HG03520 (cell line): Measurements from ENCODE around the gene COL4A6.

Experiments used
- ATAC-seq: cut with Tn5 transposase; IDR thresholded peaks from one replicate; pipeline ENCODE4 v1.9.1; 2021; ENCODE audit warnings: mild to moderate bottlenecking, moderate library complexity; ENCODE audit not compliant: unreplicated experiment

The COL4A6 gene

DNA sequence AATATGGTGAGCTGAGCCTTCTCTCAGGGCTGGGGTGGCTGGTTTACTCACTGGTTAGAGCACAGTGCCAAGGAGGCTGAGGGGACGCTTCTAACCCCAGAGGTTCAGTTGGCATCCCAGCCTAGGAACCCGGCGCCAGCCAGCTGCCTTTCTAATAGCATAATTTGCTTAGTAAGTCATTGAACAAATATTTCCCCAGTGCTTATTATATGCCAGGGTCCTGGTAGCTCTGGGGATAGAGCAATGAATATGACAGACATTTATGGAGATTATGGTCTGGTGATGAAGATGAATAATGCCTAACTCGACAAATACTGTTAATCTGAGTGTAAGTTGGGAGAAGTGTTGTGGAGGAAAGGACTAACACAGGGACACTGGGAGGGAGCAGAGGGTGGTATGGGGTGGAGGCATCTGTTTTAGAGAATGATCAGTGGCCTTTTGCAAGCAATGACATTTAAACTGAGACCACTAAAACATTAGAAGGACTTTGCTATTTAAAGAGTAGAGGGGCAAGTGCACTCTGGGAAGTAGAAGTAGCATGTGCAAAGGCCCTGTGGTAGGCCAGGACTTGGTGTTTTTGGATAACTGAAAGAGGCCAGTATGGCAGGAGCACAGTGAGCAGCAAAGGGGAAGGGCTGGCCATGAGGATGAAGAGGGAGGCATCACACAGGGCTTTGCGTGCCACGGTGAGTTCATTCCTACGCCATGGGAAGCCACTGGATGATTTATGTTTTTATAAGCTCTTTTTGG lies 274.7 kb downstream of the COL4A6 start:
- no peak for ATAC-seq

DNA sequence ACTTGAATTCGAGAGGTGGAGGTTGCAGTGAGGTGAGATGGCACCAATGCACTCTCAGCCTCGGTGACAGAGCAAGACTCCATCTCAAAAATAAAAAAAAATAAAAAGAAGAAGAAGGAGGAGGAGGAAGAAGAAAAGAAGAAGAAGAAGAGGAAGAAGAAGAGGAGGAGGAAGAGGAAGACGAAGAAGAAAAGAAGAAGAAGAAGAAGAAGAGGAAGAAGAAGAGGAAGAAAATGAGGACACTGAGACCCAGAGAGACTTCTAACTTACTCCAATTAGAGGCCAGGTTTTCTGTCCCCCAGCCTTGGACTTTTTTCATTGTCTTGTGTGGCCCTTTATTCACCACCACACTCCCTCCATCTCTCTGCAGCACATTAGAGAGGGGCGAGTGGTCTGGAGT lies 276.0 kb downstream of the COL4A6 start:
- ATAC-seq, result no peak

DNA sequence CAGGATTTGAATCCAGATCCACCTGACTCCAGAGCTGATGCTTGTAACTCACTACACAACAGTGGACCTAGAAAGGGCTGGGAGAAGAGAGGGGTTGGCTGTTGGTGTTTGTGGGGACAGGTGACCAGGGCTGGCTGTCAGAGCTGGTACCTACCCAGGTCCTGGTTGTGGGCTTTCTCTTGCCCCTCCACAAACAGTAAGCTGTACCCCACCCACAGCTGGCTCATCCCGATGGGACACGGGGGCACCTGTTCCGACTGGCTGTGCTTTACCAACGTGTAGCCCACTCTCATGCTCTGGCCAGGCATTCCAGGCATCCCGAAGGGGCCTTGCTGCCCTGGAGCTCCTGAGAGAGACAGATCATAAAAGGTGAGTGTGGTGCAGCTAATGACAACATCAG lies 277.9 kb downstream of the COL4A6 start:
- ATAC-seq, result no peak

DNA sequence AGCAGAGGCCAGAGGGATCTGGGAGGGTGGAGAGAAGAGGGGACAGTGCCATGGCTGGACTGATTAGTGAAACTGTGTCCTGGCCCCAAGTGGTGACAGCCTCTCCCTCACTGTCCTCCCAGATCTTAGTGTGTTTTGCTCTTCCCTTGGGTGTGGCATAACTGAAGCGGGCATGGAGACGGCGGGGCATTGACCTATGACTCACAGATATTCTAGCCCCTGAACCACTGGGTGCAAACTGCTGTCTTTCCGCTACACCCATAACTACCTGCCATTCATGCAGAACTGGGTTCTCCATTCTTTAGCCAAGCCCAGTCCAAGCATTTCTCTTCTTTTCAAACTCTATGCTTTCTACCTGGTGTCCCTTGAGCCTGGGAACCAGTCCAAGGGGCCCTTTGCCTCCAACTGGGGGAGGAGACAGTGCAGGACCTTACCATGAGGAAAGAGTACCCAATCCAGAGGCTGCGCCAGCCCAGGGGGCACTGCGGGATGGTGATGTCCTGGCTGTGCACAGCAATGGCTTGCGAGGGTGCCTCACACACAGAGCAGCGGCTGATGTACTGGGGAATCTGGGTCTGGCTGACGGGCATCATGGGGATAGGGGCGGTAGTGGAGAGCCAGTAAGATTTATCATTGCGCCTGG lies 279.1 kb downstream of the COL4A6 start:
- ATAC-seq, result no peak

DNA sequence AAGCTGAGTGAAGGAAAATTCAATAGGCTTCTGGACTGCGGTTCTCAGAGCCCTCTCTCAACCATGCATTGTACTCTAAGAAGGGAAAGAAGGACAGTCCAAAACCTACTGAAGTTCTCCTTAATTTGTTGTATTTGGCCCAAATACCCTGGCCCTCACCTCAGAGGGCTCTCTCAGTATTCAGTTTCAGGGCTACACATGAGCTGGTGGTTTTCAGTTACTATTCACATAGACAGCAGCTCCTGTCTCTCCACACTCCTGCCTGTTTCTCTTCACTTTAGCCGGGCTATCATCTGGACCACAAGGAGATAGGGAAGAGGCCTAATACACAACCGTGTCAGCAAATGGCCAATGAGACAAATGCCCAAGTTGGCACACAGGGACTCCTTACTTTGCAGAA lies 280.6 kb downstream of the COL4A6 start:
- no peak for ATAC-seq

DNA sequence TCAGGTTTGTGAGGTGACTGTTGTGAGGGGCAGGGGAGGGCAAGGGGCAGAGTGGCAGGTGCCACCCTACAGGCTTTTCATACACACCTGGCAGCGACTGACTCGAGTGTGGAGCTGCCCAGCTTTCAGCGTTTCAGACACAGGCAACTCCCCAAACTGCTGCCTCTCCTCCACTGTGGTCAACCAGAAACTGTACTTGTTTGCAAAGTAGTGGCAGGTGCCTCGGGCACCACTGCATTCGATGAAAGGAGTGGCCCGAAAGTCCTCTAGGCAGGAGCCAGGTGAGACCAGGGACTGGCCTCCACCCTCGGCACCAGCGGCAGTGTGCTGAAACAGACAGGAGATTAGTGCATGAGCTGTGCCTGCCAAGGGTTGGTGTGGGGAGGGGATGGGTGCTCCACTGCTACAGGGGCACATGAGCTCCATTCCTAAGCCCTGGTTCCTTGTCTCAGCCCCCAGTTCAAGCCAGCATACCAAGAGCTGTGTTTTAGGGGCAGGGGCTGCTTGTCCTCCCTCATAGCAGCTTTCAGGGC lies 281.2 kb downstream of the COL4A6 start:
- ATAC-seq, result no peak

DNA sequence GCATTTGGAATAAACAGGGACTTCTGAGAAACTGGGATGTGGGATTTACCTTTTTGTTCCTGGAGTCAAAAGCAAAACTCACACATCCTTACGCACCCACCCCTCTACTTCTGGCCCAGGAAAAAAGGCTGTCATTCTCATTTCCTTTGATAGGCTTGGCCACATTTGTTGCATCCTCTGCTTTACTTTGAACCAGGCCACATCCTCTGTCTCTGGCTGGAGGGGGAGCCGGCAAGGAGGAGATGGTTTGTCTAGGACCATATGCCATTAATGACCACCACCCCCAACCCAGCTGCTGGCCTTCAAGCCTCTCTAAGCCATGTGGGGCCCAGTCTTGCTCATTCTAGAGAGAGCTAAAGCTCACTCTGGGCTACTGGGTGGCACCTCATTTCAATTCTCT lies 282.1 kb downstream of the COL4A6 start:
- ATAC-seq, result no peak

DNA sequence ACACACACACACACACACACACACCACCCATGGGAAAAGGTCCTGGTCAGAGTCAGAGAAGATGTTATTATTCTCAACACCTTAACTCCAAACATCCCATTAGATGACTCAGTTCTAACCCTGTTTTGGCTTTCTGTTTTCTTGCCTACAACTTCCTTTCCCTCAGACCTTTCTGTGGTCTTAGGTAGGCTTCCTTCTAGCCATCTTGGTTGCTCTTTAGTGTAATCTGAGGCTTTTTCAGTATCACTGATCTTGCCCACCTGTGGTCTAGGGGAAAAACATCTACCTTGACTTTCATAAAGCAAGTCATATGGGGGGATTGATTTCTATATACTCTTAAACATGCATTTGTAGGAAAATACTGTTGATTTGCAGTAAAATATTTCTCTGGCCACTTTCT lies 289.7 kb downstream of the COL4A6 start:
- peak; percentile 85 for ATAC-seq

DNA sequence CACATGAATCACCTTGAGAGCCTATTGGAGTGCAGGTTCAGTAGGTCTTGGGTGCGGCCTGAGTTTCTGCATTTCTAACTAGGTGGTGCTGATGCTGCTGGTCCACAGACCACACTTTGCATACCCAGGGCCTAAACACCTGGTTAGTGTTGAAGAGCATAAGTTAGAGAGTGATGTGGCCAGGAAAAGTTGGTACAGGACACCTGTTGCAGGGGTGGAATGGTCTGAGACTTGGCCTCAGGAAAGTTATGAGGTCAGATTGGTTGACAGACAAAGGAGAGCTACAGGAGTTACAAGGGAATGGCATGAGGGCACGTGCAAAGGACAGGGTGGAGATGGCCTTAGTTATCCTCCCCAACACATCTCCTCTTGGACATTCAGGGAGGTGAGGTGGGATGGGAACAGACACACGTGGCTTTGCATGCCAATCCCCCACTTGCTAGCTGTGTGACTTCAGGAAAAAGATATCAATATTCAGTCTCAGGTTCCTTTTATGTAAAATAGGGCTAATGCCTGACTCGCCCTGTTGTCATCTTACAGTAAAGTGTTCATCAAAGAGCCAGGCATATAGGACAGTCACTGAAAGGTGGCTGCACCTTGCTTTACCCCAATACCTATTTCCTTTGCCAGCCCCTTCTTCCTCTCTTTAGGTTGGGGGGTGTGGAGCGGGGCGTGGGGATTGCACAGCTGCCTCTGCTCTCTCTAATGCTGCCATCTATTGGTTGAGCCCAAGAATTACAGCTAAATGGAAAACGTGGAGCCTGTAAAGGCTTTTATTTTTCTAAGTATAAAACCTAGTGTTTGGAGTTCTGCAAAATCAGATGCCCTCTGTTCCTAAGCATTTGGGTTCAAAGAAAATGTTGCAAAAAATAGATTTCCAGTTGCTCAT lies 299.2 kb downstream of the COL4A6 start:
- no peak for ATAC-seq

DNA sequence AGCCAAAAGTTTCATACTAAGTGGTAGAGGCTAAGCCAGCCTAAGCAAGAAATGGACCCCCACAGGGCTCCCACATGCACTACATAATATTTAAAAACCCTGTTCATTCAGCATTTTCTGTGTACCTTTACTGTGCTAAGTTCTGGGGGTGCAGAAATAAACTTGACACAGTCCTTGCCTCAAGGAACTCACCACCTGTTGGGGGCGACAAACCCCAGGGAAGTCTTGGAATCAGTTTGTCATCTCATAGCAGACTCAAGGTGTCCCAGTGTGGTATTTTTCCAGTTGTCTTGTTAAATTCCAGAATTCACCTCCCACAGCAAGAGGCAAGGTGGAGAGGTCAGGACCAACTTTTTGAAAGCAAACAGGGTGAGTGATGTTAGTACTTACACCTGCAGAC lies 303.5 kb downstream of the COL4A6 start:
- ATAC-seq, result no peak

DNA sequence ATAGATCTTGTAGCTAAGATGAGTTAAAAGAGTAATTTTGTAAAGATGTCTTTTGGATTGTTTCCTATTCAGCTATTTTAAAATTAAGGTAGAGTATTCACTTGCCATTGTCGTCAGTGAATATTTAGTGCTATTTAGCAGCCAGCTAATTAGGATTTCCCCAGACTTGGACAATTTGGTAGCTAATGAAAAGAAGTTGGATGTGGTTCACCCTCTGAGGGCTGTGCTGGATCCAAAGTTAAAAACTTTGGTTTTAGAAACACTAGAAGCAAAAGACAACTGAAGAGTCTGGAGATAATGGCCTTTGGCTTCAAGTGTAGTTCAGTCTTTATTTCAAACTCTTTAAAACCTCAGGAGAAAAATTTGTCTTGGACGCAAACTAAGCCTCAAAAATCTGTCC lies 305.3 kb downstream of the COL4A6 start:
- ATAC-seq, result no peak

DNA sequence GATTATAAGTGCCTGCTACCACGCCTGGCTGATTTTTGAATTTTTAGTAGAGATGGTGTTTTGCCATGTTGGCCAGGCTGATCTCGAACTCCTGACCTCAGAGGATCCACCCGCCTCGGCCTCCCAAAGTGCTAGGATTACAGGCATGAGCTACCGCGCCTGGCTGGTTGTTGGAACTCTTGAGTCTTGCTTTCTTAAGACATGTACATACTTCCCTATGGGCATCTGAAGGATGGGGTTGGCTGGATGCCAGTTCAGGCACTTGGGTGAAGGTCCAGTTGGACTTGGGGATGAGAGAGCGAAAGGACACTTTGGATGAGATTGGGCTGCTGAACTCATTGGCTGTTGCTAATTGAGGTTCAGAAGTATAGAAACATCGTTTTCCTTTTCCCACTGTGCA lies 306.2 kb downstream of the COL4A6 start:
- ATAC-seq, result no peak

DNA sequence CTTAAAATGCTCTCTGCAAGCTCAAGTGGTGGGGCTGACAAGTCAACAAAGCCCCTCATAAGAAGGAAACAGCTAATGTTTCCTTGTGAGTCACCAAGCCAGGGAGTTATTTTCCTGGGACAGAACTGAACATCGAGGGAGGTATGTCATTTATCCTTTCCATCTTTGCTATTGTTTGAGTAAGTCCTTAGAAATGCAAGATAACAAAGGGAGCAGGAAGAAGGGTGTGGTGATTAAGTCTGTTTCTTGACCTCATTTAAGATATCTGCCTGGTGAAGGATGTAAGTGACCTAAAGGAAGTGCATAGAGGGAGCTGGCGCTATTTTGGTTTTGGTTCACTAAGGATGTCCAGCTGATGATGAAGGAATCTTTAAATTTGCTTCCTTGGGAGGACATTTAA lies 306.8 kb downstream of the COL4A6 start:
- no peak for ATAC-seq

DNA sequence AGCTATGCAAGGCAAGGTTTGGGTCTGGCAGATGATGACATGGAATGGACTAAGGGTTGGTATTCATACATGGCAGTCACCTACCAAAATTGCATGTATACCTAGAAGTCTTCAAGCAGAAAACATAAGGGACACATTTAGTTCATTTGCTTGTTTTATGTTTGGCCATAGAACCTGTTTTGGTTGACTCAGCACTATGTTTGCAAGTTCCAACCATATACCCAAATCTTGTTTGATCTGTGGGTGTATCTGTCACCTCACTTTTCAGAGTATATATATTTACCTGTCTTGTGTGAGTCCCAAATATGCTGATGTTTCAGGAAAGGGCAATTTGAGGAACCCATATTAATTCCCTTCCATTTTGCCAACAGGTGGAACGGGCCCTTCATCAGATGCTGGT lies 307.3 kb downstream of the COL4A6 start:
- no peak for ATAC-seq

DNA sequence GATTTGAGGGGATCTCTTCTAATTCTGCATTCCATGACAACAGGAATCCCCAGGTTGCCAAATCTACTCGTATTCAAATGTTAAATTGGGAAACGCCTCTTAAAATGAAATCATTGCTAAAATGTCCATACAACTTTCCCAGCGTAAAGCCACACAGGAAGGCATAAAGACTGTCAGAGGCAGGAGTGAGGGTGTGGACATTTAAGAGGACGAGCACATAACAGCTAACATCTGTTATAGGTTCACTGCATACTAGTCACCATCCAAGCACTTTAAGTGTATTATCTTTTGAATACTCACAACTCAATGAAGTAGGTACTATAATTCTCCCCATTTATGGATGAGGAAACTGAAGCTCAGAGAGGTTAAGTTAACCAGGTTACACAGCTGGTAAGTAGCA lies 311.1 kb downstream of the COL4A6 start:
- no peak for ATAC-seq

DNA sequence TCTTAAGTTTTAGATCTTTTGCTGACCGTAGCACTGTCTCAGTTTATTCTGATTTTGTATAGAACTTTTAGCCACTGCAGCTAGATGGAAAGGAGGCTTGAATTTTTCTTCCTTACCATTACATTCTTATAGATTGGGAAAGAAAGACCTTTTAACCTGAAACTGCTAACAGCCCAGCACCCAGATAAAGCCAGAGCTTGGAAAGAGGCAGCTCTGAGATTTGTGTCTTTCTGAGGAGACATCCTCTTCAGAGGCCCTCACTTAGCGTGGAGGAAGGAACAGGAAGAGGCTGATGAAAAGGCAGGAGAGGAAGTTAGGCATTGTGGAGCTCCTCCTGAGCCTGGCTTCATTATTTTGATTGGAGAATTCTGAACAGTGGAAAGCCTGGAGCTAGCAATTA lies 311.6 kb downstream of the COL4A6 start:
- no peak for ATAC-seq

DNA sequence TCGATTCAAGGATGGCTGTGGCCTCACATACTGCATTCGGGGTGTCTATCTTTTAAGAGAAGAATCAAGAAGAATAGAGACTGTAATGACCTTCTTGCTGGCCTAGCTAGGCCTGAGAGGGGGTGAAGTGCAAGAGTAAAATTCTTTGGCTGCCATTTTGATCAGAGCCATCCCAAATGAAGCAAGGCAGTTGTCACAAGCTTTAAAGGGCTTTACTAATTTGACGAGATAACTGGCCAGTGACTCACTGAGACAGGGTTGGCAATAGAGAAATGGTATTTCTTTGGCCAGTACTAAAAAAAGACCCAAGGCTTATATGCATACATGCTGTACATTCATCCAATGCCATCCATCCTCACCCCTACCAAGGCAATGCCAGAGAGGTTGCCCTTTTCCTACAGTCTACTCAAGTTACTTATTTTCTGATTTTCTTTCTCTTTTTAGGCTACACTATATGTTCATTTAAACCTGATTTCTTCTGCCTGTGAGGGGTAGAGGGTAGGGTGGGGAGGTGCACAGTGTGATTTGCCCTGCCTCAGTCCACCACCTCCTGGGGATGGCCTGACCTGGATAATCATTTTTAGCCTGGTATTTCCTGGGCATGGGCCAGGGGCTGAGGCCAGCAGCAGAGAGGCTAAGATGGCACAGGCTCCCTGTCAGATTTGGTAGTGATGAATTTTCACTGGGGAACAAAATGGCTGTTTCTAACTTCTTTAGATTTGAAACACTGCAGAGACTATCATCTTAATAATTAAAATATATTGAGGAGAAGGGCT lies 314.4 kb downstream of the COL4A6 start:
- no peak for ATAC-seq

DNA sequence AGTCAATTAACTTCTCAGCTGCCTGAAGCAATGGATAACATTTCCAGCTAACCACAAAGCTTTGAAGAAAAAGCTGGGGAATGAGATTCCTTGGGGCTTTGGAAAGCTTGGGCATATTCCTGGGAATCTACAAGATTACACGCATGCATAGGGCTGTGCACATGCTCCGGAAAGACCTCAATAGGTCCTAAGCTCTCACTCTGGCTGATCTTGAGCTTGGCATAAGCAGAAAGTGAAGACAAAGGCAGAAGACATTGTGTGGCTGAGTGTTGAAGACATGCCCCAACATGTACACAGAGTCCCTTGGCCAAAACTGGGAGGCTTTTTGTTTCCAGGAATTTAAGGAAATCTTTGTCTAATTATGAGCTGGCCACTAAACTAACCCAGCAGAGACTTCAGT lies 315.5 kb downstream of the COL4A6 start:
- no peak for ATAC-seq

DNA sequence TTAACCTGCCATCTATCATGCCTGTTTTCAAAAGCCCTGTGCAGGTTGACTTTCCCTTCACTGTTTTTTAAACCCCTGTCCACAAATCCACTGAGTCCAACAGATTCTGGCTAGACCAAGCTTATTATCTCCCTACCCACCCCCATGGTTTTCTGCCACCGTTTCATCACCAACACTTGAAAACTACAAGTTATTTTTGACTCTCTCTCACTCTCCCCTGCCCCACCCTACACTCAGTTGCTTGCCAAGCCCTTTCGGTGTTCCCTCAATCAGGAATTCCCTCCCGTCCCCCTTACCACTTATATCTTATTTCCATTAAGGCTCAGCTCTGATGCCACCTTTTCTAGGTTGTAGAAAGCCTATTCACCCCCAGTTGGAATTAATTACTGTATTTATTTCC lies 316.9 kb downstream of the COL4A6 start:
- ATAC-seq, result no peak

DNA sequence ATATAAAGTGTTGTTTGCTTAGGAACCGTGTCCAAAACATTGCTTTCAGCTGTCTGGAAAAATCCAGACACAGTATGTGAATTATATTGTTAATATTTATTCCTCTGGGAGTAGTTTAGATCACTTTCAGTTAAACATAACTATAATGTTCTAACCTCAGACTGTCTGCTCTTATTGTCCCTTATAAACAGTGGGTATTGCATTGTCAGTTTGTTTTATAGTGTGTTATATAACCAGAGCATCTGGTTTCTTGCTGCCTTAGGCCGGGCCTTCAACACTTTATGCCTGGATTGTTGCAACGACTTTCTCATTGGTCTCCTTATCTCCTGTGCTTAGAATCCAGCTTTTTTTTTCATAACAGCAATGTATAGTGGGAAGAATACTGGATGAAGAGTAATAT lies 320.2 kb downstream of the COL4A6 start:
- ATAC-seq, result no peak

DNA sequence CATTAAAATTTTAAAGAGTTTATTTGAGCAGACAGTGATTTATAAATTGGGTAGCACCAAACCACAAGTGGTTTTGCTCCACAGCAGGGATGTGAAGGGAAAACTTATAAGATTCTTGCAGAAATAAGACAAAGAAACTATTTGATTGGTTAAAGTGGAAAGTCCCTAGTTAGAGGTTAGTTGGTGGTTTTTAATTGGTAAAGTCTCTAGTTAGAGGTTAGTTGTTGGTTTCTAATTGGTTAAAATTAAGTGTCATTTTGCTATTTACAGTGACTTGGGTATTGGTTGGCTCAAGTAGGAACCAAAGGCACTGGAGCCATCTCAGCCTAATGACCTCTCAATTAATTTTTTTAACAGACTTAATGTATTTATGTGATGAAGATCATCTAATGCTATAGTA lies 323.7 kb downstream of the COL4A6 start:
- no peak for ATAC-seq
